Stimulated activated CD4-positive, alpha-beta T cell treated with anti-CD3 and anti-CD28 coated beads, Interleukin-15, amount 100 ng/mL, for 1 hour (primary cell): ENCODE data around the gene INTS11.
"Not testable (repeated sequence)": the region's sequence is repeated elsewhere in the genome, so short reads cannot be mapped to it uniquely, and the experiment has no call there.

Source experiments
- DNase-seq, 2 donors: peaks; one replicate each; pipeline ENCODE4 v3.0.0-alpha.2; 2020; ENCODE audit warnings: low read depth in 1 of 2, low spot score in 1 of 2

The INTS11 gene

GRCh38 chr1:1331068-1331965 is 6.9 kb upstream of the INTS11 start, which contains the start of gene TAS1R3:
TAS1R3 (plus strand) TSS chr1:1331280; CDS start chr1:1331346, 66 bp downstream.
- no peak for DNase-seq

GRCh38 chr1:1330366-1331067 is 6.1 kb upstream of the INTS11 start:
- no peak for DNase-seq

GRCh38 chr1:1329304-1330210 is 5.1 kb upstream of the INTS11 start:
- DNase-seq = no peak

- no peak for DNase-seq
Observed at GRCh38 chr1:1328254-1328653, 3.8 kb upstream of the INTS11 start.

GRCh38 chr1:1327291-1327690 is 2.8 kb upstream of the INTS11 start:
- no peak for DNase-seq

- no peak for DNase-seq
Observed at GRCh38 chr1:1326075-1326605, 1.7 kb upstream of the INTS11 start.

- no peak for DNase-seq
Observed at GRCh38 chr1:1325288-1326074, 1.0 kb upstream of the INTS11 start.

- DNase-seq = no peak
Observed at GRCh38 chr1:1324084-1324523, 356 bp downstream of the INTS11 start.

GRCh38 chr1:1322952-1323351 is 1.5 kb downstream of the INTS11 start:
- DNase-seq = no peak

GRCh38 chr1:1322418-1322817 is 2.0 kb downstream of the INTS11 start:
- no peak for DNase-seq

GRCh38 chr1:1321477-1321876 is 3.0 kb downstream of the INTS11 start:
- no peak for DNase-seq

GRCh38 chr1:1320666-1321448 is 3.6 kb downstream of the INTS11 start:
- DNase-seq = no peak

- no peak for DNase-seq
Observed at GRCh38 chr1:1319646-1319941, 4.9 kb downstream of the INTS11 start.

- DNase-seq = no peak
Observed at GRCh38 chr1:1318777-1319645, 5.4 kb downstream of the INTS11 start.

GRCh38 chr1:1318131-1318652 is 6.3 kb downstream of the INTS11 start:
- DNase-seq = no peak

GRCh38 chr1:1317420-1317819 is 7.0 kb downstream of the INTS11 start:
- DNase-seq = no peak

GRCh38 chr1:1316199-1316598 is 8.3 kb downstream of the INTS11 start:
- DNase-seq = not testable (repeated sequence)

GRCh38 chr1:1315435-1315954 is 9.0 kb downstream of the INTS11 start:
- no peak for DNase-seq
